RWPE1 (cell line): ENCODE results near the gene USP20.

Source experiments
- CTCF ChIA-PET: fragments of 350-600 bp; sonication (Branson Sonifier 250); formaldehyde crosslinking; extraction: SDS; loops from one replicate; lab custom pipeline; 2021; lab: Yijun Ruan, JAX
- POLR2A ChIA-PET: fragments of 400-600 bp; formaldehyde crosslinking; extraction: SDS; loops from one replicate; lab custom pipeline; 2020; ENCODE audit warnings: antibody characterized with exemption; ENCODE audit not compliant: low non-redundant PET; lab: Yijun Ruan, JAX
- DNase-seq: peaks from one replicate; pipeline ENCODE4 v3.0.0; 2012; ENCODE audit warnings: low spot score
- H3K27ac ChIP-seq: fragments of 450-650 bp; 2 replicates; pipeline ENCODE4 v1.5.1; 2017
- CTCF ChIP-seq: fragments of 450-650 bp; conservative IDR thresholded peaks from 2 replicates; pipeline ENCODE4 v1.5.1; 2017; ENCODE audit warnings: low read depth, mild to moderate bottlenecking

Gene USP20

GRCh38 chr9:129891569-129891968 is 56.3 kb downstream of the USP20 start:
- ChIA-PET CTCF (interaction anchor here (0.6 to 1.3 kb wide), 3 partner anchors 163 to 352 kb away, joined by 3 to 9 read pairs (median 5); no protein-coding TSS in a partner anchor), POLR2A (no interaction called here)
- no peak for TF ChIP-seq CTCF
- DNase-seq, result no peak
- no peak overlapping the region for H3K27ac ChIP-seq

- CTCF ChIA-PET, result no interaction called here
- H3K27ac ChIP-seq, result no peak overlapping the region
- DNase-seq, result no peak
- POLR2A ChIA-PET, result no interaction called here
- no peak for TF ChIP-seq CTCF
Measured at GRCh38 chr9:129894120-129894823, 59.0 kb downstream of the USP20 start.

- ChIA-PET POLR2A (no interaction called here), CTCF (interaction anchor here (0.6 kb wide), 1 partner anchor 186 kb away, joined by 4 read pairs; no protein-coding TSS in a partner anchor)
- no peak overlapping the region for H3K27ac ChIP-seq
- no peak for DNase-seq
- no peak for TF ChIP-seq CTCF
Measured at GRCh38 chr9:129895376-129896268, 60.4 kb downstream of the USP20 start.

GRCh38 chr9:129897263-129897662 is 62.0 kb downstream of the USP20 start:
- no peak for DNase-seq
- TF ChIP-seq CTCF, result no peak
- ChIA-PET CTCF (interaction anchor here (0.7 to 1.4 kb wide), 2 partner anchors 12 to 173 kb away, joined by 3 to 5 read pairs; no protein-coding TSS in a partner anchor), POLR2A (no interaction called here)
- no peak overlapping the region for H3K27ac ChIP-seq

GRCh38 chr9:129898185-129898584 is 62.9 kb downstream of the USP20 start:
- DNase-seq, result peak; percentile 67
- no peak for TF ChIP-seq CTCF
- POLR2A ChIA-PET, result interaction anchor here (0.6 kb wide), 1 partner anchor 437 kb away, joined by 3 read pairs; no protein-coding TSS in a partner anchor
- H3K27ac ChIP-seq, result no peak overlapping the region
- CTCF ChIA-PET, result interaction anchor here (0.6 to 1.4 kb wide), 3 partner anchors 13 to 473 kb away, joined by 3 to 5 read pairs (median 5); no protein-coding TSS in a partner anchor

GRCh38 chr9:129899620-129900019 is 64.4 kb downstream of the USP20 start:
- POLR2A ChIA-PET, result no interaction called here
- no peak overlapping the region for H3K27ac ChIP-seq
- no peak for DNase-seq
- CTCF ChIA-PET, result no interaction called here
- no peak for TF ChIP-seq CTCF
